NCI-H2029 treated with DMSO at 0.1 percent for 48 hours (cell line): ENCODE measurements around the gene DMRTA2.
A peak's percentile ranks its signal among the peaks of the same experiment; 100 is the strongest.
"Not testable (repeated sequence)": the region's sequence is repeated elsewhere in the genome, so short reads cannot be mapped to it uniquely, and the experiment has no call there.

Experiments
- DNase-seq: peaks from one replicate; lab custom pipeline; 2025; lab: John Stamatoyannopoulos, UW

DMRTA2 gene

DNA sequence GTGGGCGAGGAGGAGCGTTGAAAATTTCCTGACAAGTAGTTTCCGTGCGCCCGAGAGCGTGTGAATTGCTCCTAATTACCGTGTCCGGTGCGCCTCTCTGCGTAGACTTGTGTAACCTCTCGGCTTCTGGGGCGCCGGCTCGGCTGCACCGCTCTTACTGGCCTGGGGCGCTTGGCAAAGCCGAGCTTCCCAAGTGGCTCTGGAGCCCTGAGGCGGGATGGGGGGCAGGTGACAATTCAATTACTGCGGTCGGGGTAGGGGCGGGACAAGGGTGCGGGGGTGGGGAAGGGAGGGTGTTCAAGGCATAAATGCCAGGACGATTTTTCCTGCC lies 392 bp upstream of the DMRTA2 start:
- no peak for DNase-seq

DNA sequence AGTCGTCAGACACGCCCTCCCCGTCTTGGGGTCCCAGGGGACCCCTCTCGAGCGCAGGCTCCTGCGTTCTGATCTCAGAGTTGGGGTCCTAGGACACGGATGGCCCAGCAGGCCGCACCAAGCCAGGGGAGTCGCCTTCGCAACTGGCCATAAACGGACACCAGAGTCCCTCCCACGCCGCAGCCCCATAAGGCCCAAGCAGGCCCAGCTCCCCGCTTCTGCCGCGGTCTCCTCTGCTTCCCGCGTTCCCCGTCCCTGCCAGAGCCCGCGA lies 633 bp downstream of the DMRTA2 start:
- DNase-seq, result no peak

- no peak for DNase-seq
Measured at GRCh38 chr1:50421768-50422674, 1.2 kb downstream of the DMRTA2 start.

DNA sequence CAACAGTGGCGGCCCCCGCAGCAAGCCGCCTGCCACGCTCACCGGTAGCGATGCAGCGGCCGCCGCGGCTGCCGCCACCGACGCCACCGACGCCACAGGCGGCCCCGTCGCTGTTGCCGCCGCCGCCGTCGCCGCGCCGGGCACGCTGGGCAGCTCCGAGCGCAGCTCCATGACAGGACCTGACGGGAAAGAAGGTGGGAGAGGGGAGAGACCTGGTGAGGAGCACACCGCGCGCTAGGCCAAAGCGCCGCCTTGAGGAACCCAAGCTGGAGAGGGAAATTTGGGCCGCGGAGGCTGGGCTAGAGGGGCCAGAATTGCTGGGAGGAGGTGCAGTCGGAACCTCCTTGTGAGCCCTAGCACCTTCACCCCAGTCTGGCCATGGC lies 1.9 kb downstream of the DMRTA2 start:
- no peak for DNase-seq

GRCh38 chr1:50420689-50421365 lies 2.4 kb downstream of the DMRTA2 start:
- no peak for DNase-seq

DNA sequence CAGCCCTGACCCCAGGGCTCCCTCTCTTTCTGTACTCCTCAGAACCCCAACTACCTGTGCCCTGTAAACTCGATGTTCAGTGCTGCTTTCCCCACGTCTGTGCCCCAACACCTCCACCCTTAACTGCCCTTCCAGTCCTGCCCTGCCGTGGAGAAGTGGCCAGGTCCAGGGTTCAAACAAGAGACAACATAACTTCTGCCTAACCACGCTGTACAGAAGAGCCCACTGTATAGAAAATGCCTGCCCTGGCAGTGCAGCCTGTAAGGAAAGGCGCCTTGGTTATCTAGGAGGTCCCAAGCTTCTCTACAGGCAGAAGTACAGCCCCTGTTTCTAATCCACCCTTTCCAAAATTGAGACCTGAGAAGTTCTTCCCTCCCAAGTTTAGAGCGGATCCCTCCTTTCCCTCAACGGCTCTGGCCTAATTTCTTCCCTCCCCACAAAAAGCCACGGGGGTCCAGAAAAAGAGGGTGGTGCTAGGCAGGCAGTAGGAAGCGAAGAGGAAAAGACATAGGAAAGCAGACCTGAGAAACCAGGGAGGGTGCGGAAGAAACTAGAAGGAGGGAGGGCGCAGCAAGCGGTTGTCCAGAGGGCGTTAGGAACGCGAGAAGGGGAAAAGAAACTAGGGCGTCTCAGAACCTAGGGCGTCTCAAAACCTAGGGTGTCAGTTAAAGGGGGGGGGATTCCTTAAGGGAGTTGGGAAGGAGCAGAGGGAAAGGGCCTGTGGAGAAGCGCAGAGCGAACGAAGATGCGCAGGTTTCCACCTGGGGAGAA lies 3.2 kb downstream of the DMRTA2 start:
- no peak for DNase-seq

DNA sequence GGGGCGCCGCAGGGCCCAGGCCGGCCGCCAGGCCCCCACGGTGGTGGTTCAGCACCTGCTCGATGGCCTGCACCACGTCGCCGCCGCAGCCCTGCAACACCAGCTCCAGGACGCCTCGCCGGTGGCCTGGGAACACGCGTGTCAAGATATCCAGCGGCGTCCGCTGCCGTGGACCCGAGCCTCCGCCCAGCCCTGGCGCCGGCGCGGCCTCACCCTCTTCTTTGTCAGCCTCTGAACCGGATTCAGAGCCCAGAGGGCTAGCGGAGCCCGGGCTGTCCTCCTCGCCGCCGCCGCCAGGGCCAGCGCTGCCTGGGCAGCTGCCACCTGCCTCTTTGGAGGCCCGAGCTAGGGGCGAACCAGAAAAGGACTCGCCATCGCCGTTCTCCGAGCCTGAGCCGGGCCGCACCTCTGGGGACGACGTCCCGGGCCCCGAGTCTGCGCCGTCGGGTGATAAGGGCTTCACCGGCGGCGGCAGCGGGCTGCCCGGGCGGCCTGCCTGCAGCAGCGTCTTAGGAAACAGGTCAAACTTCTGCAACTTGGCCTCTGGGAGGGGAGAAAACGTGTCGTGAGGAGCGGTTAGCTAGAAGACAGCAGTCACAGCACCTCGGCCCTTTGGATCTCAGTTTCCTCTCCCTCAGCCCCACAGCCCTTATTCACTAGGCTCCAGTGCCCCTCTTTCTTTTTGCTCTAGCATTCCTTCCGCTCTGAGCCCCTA lies 3.9 kb downstream of the DMRTA2 start:
- peak; percentile 27 for DNase-seq

GRCh38 chr1:50418600-50419109 lies 4.6 kb downstream of the DMRTA2 start:
- no peak for DNase-seq

- DNase-seq, result no peak
Measured at GRCh38 chr1:50417946-50418599, 5.2 kb downstream of the DMRTA2 start.

GRCh38 chr1:50417507-50417906 lies 5.7 kb downstream of the DMRTA2 start:
- DNase-seq, result no peak

DNA sequence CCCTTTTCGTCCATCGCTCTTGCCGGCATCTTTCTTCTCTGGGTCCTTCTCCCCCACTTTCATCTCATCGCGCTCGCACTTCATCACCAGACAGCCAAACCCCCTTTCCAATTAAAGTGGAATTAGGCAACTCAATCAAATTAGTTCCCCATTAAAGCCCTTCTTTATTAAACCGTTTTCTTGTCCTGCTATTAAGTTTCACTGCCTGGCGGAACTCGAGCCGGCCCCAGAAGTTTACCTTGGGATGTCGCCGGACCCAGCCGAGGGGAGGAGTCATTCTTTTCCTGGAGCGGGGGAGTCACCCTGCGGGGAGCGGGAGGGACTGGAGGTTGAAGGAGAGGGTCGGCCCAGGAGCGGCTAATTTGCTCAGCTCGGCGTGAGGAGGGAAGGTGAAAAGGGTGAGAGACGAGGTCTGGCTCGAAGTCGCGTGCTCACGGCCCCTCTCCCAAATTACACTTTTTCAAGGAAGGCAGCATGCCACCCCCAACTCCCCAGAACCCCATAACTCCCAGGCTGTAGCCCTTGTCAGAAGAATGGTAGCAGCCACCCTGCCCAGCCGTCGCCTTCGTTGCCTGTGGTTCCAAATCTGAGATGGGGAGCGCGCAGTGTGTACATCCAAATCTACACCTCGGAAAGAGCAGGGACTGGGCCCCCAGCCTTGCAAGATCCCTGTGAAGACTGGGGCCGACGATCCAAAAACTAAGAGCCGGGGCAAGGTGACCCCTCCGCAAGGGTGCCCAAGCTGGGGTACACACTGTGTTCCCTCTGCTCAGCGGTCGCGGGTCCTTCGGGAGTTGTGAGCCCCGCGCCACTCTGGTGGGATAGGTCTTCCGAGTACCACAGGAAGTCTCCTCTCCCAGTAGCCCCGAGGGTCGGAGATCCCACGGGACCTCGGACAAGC lies 6.4 kb downstream of the DMRTA2 start:
- no peak for DNase-seq

DNA sequence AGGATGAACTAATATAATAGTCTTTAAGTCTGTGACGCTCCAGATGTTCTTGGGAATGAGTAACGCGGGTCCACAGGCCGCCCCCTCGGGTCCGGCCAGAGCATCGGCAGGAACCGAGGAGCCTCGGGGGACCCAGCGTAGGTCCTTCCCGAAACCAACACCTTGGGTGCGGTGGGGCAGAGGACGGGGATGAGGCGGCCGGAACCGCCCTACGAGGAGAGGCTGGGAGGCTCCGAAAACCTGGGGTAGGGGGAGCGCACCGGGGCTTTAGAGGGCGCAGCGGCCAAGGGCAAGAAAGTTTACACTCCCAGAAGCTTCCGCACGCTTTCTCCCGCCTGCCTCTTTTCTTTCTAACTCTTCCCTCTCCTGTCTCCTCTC lies 7.1 kb downstream of the DMRTA2 start:
- no peak for DNase-seq

DNA sequence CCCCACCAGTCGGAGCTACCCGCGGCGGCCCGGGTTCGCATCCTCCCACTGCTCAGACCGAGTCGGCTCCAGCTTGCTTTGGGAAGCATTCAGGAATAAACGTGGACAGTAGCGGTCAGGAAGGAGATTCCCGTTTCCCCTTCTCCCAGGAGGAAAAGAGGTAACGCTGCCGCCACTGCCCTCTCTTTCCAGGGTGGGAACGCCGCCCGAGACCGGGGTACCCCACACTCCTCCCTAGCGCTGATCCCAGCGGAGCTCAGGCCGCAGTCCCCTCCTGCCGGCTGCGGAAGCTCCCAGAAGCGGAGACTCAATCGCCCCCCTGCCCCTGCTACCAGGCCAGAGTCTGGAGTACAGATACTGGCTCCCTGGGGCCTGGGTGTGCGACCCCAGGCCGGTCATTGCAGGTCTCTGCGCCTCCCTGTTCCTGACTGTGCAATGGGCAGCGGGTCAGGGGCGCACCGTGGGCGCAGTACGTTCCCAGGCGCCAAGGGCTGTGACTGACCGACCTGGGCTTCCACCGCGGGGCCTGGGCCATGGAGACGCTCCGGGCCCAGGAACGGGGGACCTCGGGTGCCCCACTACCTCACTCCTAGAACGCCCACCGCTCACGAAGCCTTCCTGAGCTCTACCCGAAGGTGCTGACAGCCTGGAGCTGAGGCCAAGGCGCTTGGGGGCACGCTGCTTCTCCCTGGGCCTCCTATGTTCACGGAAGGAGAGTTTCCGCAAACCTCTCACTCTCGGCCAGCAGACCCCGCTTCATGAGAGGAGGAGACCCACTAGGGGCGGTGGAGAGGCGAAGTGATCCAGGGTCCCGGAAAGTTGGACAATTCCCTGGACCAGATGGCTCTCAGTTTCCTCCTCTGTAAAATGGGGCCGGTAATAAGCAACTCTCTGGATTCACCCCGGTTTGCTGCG lies 7.8 kb downstream of the DMRTA2 start:
- no peak for DNase-seq

GRCh38 chr1:50414853-50415234 lies 8.4 kb downstream of the DMRTA2 start:
- DNase-seq, result no peak

DNA sequence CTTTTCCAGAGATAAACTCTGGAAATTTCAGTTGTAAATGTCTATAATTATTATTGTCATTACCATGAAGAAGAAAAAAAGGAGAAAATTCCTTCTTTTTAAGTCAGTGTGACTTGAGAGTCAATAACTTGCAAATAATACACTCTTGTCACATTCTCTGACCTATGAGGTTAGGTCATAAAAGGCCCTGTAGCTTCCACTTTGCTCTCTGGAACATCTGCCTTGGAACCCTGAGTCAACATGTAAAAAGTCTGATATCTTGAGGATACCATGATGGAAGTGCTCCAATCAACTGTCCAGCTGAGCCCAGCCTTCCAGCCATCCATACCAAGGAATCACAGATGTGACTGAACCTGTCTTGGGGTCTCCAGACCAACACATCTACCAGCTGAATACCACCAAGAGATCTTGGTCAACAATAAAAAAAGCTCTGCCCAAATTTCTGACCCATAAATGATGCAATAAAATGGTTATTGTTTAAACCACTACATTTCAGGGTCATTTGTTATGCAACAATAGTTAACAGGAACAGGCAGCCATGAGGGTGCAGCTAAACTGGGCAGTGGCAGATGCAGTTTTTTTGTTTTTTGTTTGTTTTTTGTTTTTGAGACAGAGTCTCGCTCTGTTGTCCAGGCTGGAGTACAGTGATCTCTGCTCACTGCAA lies 10.3 kb downstream of the DMRTA2 start:
- DNase-seq, result no peak

DNA sequence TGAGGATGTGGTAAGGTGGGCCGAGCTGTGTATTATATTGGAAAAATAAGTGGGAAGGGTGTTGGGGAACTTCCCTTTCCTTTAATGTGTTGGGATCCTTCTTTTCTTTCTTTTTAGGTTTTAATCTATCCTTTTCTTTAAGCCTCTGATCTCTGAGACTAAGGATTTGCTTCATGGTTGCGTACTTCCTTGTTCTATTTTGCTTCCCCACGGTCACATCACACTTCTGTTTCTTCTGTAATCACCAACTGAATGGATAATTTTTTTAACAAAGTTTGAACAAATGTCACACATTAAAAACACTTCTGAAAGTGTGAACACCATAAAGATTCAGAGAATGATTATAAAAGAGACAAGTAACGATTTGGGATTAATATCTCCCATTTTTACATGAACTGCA lies 17.4 kb downstream of the DMRTA2 start:
- no peak for DNase-seq

DNA sequence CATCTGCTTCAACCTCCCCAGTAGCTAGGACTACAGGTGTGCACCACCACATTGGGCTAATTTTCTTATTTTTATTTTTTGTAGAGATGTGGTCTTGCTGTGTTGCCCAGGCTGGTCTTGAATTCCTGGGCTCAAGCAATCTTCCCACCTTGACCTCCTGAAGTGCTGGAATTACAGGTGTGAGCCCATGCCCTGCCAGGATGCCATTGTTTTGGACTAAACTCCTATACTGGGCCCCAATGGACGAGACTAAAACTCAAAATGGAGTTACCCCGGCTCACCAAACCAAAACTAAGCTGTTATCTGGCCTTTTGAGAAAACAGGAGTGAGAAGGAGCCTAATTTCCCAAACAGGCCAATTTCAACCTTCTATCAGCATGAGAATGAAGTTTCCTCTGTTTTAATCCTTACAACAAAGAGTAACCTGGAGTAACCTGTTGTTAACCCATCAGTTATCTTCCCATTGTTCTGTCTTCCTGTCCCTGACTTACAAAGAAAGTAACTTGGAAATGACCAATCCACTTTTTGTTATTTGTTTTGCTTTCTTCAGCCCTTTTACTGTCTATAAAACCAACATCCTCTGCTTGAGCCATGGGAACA lies 29.6 kb downstream of the DMRTA2 start:
- no peak for DNase-seq

DNA sequence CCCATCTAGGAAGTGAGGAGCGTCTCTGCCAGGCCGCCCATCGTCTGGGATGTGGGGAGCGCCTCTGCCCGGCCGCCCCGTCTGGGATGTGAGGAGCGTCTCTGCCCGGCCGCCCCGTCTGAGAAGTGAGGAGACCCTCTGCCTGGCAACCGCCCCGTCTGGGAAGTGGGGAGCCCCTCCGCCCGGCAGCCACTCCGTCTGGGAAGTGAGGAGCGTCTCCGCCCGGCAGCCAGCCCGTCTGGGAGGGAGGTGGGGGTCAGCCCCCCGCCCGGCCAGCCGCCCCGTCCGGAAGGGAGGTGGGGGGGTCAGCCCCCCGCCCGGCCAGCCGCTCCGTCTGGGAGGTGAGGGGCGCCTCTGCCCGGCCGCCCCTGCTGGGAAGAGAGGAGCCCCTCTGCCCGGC lies 41.7 kb downstream of the DMRTA2 start:
- not testable (repeated sequence) for DNase-seq

- DNase-seq, result no peak
Measured at GRCh38 chr1:50378770-50379169, 44.5 kb downstream of the DMRTA2 start.
